ENCODE results near the gene ATAD3C.
A peak's percentile ranks its signal among the peaks of the same experiment; 100 is the strongest.
"Not testable (repeated sequence)": the region's sequence is repeated elsewhere in the genome, so short reads cannot be mapped to it uniquely, and the experiment has no call there.

ATAD3C gene

DNA sequence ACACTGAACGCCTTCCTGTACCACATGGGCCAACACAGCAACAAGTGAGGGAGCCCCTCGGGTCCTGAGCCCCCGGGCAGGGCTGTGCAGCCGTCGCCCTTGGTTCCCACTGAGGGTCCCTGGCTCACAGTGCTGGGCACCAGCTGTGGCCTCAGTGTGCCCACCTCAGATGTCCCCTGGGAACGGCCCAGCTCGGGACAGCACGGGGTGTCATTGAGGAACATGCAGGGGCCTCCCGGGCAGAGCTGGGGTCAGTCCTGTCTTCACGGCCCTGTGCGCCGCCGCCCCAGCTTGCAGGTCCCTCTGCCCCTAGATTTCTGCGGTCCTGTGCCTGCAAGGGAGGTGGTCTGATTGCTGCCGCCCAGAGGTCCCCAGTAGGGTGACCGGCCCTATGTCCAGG is 39.7 kb downstream of the ATAD3C start:
- TF ChIP-seq ZFX (IDR thresholded peaks at IDR 0.05; ENCODE audit: borderline replicate concordance), result no peak
- TF ChIP-seq, protein P1, sequence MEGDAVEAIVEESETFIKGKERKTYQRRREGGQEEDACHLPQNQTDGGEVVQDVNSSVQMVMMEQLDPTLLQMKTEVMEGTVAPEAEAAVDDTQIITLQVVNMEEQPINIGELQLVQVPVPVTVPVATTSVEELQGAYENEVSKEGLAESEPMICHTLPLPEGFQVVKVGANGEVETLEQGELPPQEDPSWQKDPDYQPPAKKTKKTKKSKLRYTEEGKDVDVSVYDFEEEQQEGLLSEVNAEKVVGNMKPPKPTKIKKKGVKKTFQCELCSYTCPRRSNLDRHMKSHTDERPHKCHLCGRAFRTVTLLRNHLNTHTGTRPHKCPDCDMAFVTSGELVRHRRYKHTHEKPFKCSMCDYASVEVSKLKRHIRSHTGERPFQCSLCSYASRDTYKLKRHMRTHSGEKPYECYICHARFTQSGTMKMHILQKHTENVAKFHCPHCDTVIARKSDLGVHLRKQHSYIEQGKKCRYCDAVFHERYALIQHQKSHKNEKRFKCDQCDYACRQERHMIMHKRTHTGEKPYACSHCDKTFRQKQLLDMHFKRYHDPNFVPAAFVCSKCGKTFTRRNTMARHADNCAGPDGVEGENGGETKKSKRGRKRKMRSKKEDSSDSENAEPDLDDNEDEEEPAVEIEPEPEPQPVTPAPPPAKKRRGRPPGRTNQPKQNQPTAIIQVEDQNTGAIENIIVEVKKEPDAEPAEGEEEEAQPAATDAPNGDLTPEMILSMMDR (IDR thresholded peaks at IDR 0.05), result no peak

GRCh38 chr1:1489861-1490260 is 40.4 kb downstream of the ATAD3C start:
- no peak overlapping the region for H3K27ac ChIP-seq
- no peak for TF ChIP-seq ZFX (IDR thresholded peaks at IDR 0.05; ENCODE audit: borderline replicate concordance)
- TF ChIP-seq, protein P1 (IDR thresholded peaks at IDR 0.05), result no peak

More for the DNA sequence above, 39.7 kb downstream of the ATAD3C start:
- no peak overlapping the region for H3K27ac ChIP-seq

DNA sequence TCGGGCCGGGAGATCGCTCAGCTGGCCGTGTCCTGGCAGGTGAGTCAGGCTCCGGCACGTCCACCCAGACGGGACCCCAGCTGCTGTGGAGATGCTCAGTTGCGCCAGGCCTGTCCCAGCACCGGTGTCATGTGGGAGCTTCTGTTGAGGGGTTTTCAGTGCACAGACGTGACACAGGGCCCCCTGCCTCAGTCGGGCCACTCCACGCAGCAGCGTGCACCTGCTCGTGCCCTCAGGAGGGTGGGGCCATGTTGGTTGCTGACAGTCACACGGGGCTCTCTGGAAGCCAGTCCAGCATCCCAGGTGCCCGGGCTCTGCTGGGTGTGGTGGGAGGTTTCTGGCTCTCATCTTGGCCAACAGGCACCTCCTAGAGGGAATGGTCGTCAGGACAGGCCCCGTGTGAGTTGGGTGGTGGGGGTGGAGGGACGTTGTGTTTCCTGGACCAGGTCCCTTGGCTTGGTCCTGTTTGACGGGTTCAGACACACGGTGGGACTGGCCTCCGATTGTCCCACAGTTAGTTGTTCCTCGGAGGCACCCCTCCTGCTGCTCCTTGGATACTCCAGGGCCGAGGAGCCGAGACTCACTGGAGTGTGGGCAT is 41.2 kb downstream of the ATAD3C start:
- TF ChIP-seq, protein P1 (IDR thresholded peaks at IDR 0.05), result no peak
- TF ChIP-seq ZFX (IDR thresholded peaks at IDR 0.05; ENCODE audit: borderline replicate concordance), result no peak
- no peak overlapping the region for H3K27ac ChIP-seq

- no peak for TF ChIP-seq ZFX (IDR thresholded peaks at IDR 0.05; ENCODE audit: borderline replicate concordance)
- TF ChIP-seq, protein P1 (IDR thresholded peaks at IDR 0.05), result no peak
- no peak overlapping the region for H3K27ac ChIP-seq
These were observed 42.1 kb downstream of the ATAD3C start for GRCh38 chr1:1491601-1492000.

- not testable (repeated sequence) for H3K27ac ChIP-seq
These were observed 44.8 kb downstream of the ATAD3C start for GRCh38 chr1:1494311-1494710.

- H3K27ac ChIP-seq, result not testable (repeated sequence)
These were observed 46.0 kb downstream of the ATAD3C start for GRCh38 chr1:1495461-1495975.

DNA sequence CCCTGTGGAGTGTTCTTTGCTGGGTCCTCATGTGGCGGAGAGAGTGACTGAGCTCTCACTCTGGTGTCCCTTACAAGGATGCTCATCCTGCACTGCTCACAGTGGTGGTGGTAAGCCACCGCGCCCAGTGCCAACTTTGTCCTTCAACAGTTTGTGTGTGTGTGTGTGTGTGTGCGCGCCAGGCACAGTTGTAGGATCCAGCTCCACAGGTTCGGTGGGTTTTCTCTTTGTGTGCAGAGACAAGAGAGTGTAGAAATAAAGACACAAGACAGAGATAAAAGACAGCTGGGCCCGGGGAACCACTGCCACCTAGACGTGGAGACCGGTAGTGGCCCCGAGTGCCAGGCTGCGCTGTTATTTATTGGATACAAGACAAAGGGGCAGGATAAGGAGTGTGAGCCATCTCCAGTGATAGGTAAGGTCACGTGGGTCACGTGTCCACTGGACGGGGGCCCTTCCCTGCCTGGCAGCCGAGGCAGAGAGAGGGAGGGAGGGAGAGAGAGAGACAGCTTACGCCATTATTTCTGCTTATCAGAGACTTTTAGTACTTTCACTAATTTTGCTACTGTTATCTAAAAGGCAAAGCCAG is 55.4 kb downstream of the ATAD3C start:
- peak overlapping the region; percentile 89 for H3K27ac ChIP-seq
- TF ChIP-seq, protein P1 (IDR thresholded peaks at IDR 0.05), result peak; percentile 91

- peak overlapping the region; percentile 89 for H3K27ac ChIP-seq
- TF ChIP-seq, protein P1 (IDR thresholded peaks at IDR 0.05), result peak; percentile 40
These were observed 55.9 kb downstream of the ATAD3C start for GRCh38 chr1:1505366-1505798.

DNA sequence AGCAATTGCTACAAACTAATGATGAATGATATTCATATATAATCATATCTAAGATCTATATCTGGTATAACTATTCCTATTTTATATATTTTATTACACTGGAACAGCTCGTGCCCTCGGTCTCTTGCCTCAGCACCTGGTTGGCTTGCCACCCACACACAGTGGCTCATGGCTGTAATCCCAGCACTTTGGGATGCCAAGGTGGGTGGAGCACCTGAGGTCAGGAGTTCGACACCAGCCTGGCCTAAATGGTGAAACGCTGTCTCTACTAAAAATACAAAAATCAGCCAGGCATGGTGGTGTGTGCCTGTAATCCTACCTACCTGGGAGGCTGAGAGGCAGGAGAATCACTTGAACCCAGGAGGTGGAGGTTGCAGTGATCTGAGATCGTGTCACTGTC is 56.3 kb downstream of the ATAD3C start:
- peak overlapping the region; percentile 89 for H3K27ac ChIP-seq

Measured in 22Rv1 (cell line).